Thoracic aorta (tissue), 2 donors: Measurements from ENCODE around the gene ZKSCAN1. TPM values are rescaled to one million over a fixed set of nuclear protein-coding genes. Genes with fewer than 3 reads are reported as not detected.

Source experiments
- ATAC-seq: fragments of 150-250 bp; one replicate; pipeline ENCODE4 v1.8.0; 2017; ENCODE audit warnings: low read depth; ENCODE audit not compliant: insufficient number of reproducible peaks, low FRiP score
- DNase-seq: peaks from one replicate; pipeline ENCODE4 v3.0.0-alpha.2; 2020; ENCODE audit warnings: low spot score
- H3K27ac ChIP-seq, 2 donors: fragments of 200-600 bp; sonication (generic); 1 replicate in 1 of 2; 2 replicates in 1 of 2; pipeline ENCODE4 v1.5.1; 2016; ENCODE audit warnings: mild to moderate bottlenecking in 2 of 2, moderate library complexity in 2 of 2
- H3K27me3 ChIP-seq: fragments of 200-600 bp; sonication (generic); replicated peaks from 2 replicates; pipeline ENCODE4 v1.6.0; 2016; ENCODE audit warnings: mild to moderate bottlenecking; ENCODE audit not compliant: insufficient read depth
- H3K36me3 ChIP-seq: fragments of 200-600 bp; sonication (generic); one replicate; pipeline ENCODE4 v1.5.1; 2016
- H3K4me1 ChIP-seq, 2 donors: fragments of 200-600 bp; sonication (generic); 1 replicate in 1 of 2; 2 replicates in 1 of 2; pipeline versions ENCODE4 v1.5.1 to v1.6.0; 2016; ENCODE audit warnings: low read depth in 2 of 2, mild to moderate bottlenecking in 1 of 2; ENCODE audit not compliant: control insufficient read depth in 1 of 2
- H3K4me3 ChIP-seq: fragments of 200-600 bp; sonication (generic); 2 replicates; pipeline ENCODE4 v1.5.1; 2016; ENCODE audit warnings: mild to moderate bottlenecking
- H3K9me3 ChIP-seq: fragments of 200-600 bp; sonication (generic); 2 replicates; pipeline ENCODE4 v1.5.1; 2016
- CTCF ChIP-seq: fragments of 200-600 bp; sonication (generic); IDR thresholded peaks from one replicate; pipeline ENCODE4 v1.5.1; 2019; ENCODE audit warnings: antibody characterized with exemption
- total RNA-seq, 2 donors: library from RNA; depleted of rRNA; stranded (reverse); fragments of >200 nt; gene quantifications; one replicate each; pipeline versions ENCODE4 v1.1.0 to v1.2.3, GENCODE V29; 2016

Gene ZKSCAN1
- total RNA-seq, 2 donors from 2014 or later, result 25.6 to 42.5 TPM

GRCh38 chr7:100074841-100075240 lies 59.4 kb downstream of the ZKSCAN1 start:
- Histone ChIP-seq H3K27ac (no peak overlapping the region), H3K4me3 (no peak overlapping the region), H3K9me3 (peaks cover 13% of the 10 kb centered on the region), H3K4me1 (peaks cover 4 to 11% of the 10 kb centered on the region in 2 donors), H3K27me3 (no peaks in the 10 kb centered on the region), H3K36me3 (peaks cover 77% of the 10 kb centered on the region)
- DNase-seq, result no peak
- no peak for TF ChIP-seq CTCF
- no peak for ATAC-seq

- H3K27ac ChIP-seq, result no peak overlapping the region
- DNase-seq, result no peak
- no peak for ATAC-seq
- no peak overlapping the region for H3K4me3 ChIP-seq
- TF ChIP-seq CTCF, result no peak
- peaks cover 10 to 17% of the 10 kb centered on the region in 2 donors for H3K4me1 ChIP-seq
- no peaks in the 10 kb centered on the region for H3K27me3 ChIP-seq
- peaks cover 72% of the 10 kb centered on the region for H3K36me3 ChIP-seq
- peaks cover 13% of the 10 kb centered on the region for H3K9me3 ChIP-seq
These were observed 60.0 kb downstream of the ZKSCAN1 start for GRCh38 chr7:100075418-100075817.

GRCh38 chr7:100077205-100077604 lies 61.8 kb downstream of the ZKSCAN1 start:
- no peak for TF ChIP-seq CTCF
- no peak overlapping the region for H3K27ac ChIP-seq
- H3K4me3 ChIP-seq, result no peak overlapping the region
- peaks cover 2% of the 10 kb centered on the region for H3K9me3 ChIP-seq
- H3K4me1 ChIP-seq, result peaks cover 18 to 27% of the 10 kb centered on the region in 2 donors
- DNase-seq (no peak), ATAC-seq (no peak)
- no peaks in the 10 kb centered on the region for H3K27me3 ChIP-seq
- peaks cover 54% of the 10 kb centered on the region for H3K36me3 ChIP-seq

- Histone ChIP-seq H3K27ac (no peak overlapping the region), H3K4me1 (peaks cover 19 to 34% of the 10 kb centered on the region in 2 donors), H3K9me3 (no peaks in the 10 kb centered on the region), H3K36me3 (peaks cover 35% of the 10 kb centered on the region), H3K27me3 (no peaks in the 10 kb centered on the region), H3K4me3 (no peak overlapping the region)
- DNase-seq, result no peak
- no peak for ATAC-seq
- no peak for TF ChIP-seq CTCF
These were observed 63.7 kb downstream of the ZKSCAN1 start for GRCh38 chr7:100079024-100079560.

GRCh38 chr7:100080907-100081534 lies 65.6 kb downstream of the ZKSCAN1 start:
- TF ChIP-seq CTCF, result no peak
- H3K4me1 ChIP-seq, result peaks cover 19 to 34% of the 10 kb centered on the region in 2 donors
- peak; percentile 4 for ATAC-seq

More at GRCh38 chr7:100080907-100081534, 65.6 kb downstream of the ZKSCAN1 start:
- no peak for DNase-seq
- H3K9me3 ChIP-seq, result no peaks in the 10 kb centered on the region
- H3K27me3 ChIP-seq, result no peaks in the 10 kb centered on the region
- peak overlapping the region; percentile 63 to 86 for H3K27ac ChIP-seq
- H3K36me3 ChIP-seq, result peaks cover 16% of the 10 kb centered on the region
- H3K4me3 ChIP-seq, result peak overlapping the region; percentile 80
